GM13977 (cell line): ENCODE results near the gene SEC61B.
"Not testable (repeated sequence)": the region's sequence is repeated elsewhere in the genome, so short reads cannot be mapped to it uniquely, and the experiment has no call there.

Experiments used
- DNase-seq: peaks from one replicate; pipeline ENCODE4 v3.0.0; 2012; ENCODE audit warnings: low spot score
- CTCF ChIP-seq: IDR thresholded peaks from 2 replicates; pipeline ENCODE4 v1.5.1; 2012; ENCODE audit warnings: mild to moderate bottlenecking, control low read depth; ENCODE audit not compliant: insufficient read depth; ENCODE audit errors: extremely low read depth, missing control alignments
- in situ Hi-C: fragments of 300-500 bp; cut with MboI; formaldehyde crosslinking; loops from one replicate; pipeline ENCODE4 v1.12.0; 2022; ENCODE audit warnings: low sequenced_read_pairs, low pct_unique_long_range_greater_than_20kb, mixed read lengths, inconsistent platforms; ENCODE audit not compliant: unreplicated experiment

SEC61B gene

GRCh38 chr9:99189887-99190596 lies 32.0 kb upstream of the SEC61B start:
- in situ Hi-C loops = loop anchor here (25.0 kb wide), 3 partner anchors 622 to 1022 kb away; partner anchors contain the start of gene NR4A3
- DNase-seq = no peak
- no peak for TF ChIP-seq CTCF

- in situ Hi-C loops = loop anchor here (25.0 kb wide), 3 partner anchors 622 to 1022 kb away; partner anchors contain the start of gene NR4A3
- TF ChIP-seq CTCF = no peak
These were observed 31.3 kb upstream of the SEC61B start for GRCh38 chr9:99190597-99191283.

GRCh38 chr9:99192786-99193465 lies 29.2 kb upstream of the SEC61B start:
- TF ChIP-seq CTCF = no peak
- no peak for DNase-seq
- in situ Hi-C loops = loop anchor here (25.0 kb wide), 3 partner anchors 619 to 1019 kb away; partner anchors contain the start of gene NR4A3

More at GRCh38 chr9:99190597-99191283, 31.3 kb upstream of the SEC61B start:
- DNase-seq = no peak

- DNase-seq = no peak
- in situ Hi-C loops = loop anchor here (25.0 kb wide), 3 partner anchors 619 to 1019 kb away; partner anchors contain the start of gene NR4A3
- TF ChIP-seq CTCF = no peak
These were observed 28.6 kb upstream of the SEC61B start for GRCh38 chr9:99193466-99193821.

GRCh38 chr9:99196484-99196883 lies 25.6 kb upstream of the SEC61B start:
- DNase-seq = not testable (repeated sequence)
- in situ Hi-C loops = loop anchor here (25.0 kb wide), 3 partner anchors 616 to 1016 kb away; partner anchors contain the start of gene NR4A3

GRCh38 chr9:99197124-99197630 lies 24.9 kb upstream of the SEC61B start:
- DNase-seq = no peak
- TF ChIP-seq CTCF = no peak
- in situ Hi-C loops = loop anchor here (25.0 kb wide), 3 partner anchors 615 to 1015 kb away; partner anchors contain the start of gene NR4A3
